K562 (cell line): ENCODE results near the gene ENKD1. TPM values are rescaled to one million over a fixed set of nuclear protein-coding genes. Genes with fewer than 3 reads are reported as not detected.

Experiments used
- ATAC-seq: fragments of 200-7000 bp; cut with Tn5 transposase; 3 replicates; pipeline ENCODE4 v1.9.1; 2020; ENCODE audit warnings: moderate library complexity
- BruUV-seq: library from RNA; stranded (reverse); fragments of 400-500 nt; replicated peaks from 2 replicates; lab custom pipeline; 2021; lab: Mats Ljungman, UMichigan
- CTCF ChIA-PET: fragments of 300-600 bp; formaldehyde crosslinking; extraction: SDS; loops from one replicate; lab custom pipeline; 2021; ENCODE audit warnings: low intra/inter-chr PET ratio; lab: Yijun Ruan, JAX
- POLR2A ChIA-PET: fragments of 300-600, 350-650 bp; sonication (Branson Sonifier 250); formaldehyde crosslinking; extraction: SDS; loops from one replicate; lab custom pipeline; 2021; ENCODE audit warnings: antibody characterized with exemption, inconsistent platforms; lab: Yijun Ruan, JAX
- DNase-seq, 4 experiments: peaks; one replicate each; pipeline versions ENCODE4 v3.0.0 to v3.0.0-alpha.2; 2011 to 2018; ENCODE audit warnings: low spot score in 3 of 4, mixed read lengths in 3 of 4; ENCODE audit errors: extremely low read depth in 1 of 4
- FAIRE-seq: peaks from 2 replicates; lab custom pipeline; 2011; peaks lifted over from hg19 to GRCh38; lab: Jason Lieb, UNC
- H2AFZ ChIP-seq: 2 replicates; pipeline ENCODE4 v1.6.0; 2011; ENCODE audit warnings: low read depth, low read length, control low read depth, inconsistent platforms
- H3K27ac ChIP-seq: fragments of 200-600 bp; 3 replicates; pipeline ENCODE4 v1.8.0; 2011; ENCODE audit warnings: low read depth, mild to moderate bottlenecking, control low read depth, inconsistent platforms, low read length, moderate library complexity, mixed read lengths; ENCODE audit errors: extremely low read depth
- H3K27me3 ChIP-seq, 2 experiments: fragments of 300-600 bp in 1 of 2; 2 replicates in 1 of 2; 3 replicates in 1 of 2; pipeline versions ENCODE4 v1.6.0 to v1.8.0; 2011; ENCODE audit warnings: inconsistent platforms in 2 of 2, low read length in 2 of 2, mild to moderate bottlenecking in 1 of 2, mixed read lengths in 1 of 2, moderate library complexity in 1 of 2; ENCODE audit not compliant: control insufficient read depth in 2 of 2, insufficient read depth in 2 of 2
- H3K36me3 ChIP-seq: fragments of 300-600 bp; 3 replicates; pipeline ENCODE4 v1.8.0; 2011; ENCODE audit warnings: mild to moderate bottlenecking, low read length, inconsistent platforms; ENCODE audit not compliant: control insufficient read depth, insufficient read depth
- H3K4me1 ChIP-seq, 2 experiments: fragments of 200-600 bp in 1 of 2; replicated peaks in 1 of 2; 2 replicates in 1 of 2; 3 replicates in 1 of 2; pipeline versions ENCODE4 v1.5.1 to v1.8.0; 2011; ENCODE audit warnings: inconsistent platforms in 2 of 2, low read length in 2 of 2, mild to moderate bottlenecking in 1 of 2, mixed read lengths in 1 of 2, moderate library complexity in 1 of 2; ENCODE audit not compliant: control insufficient read depth in 2 of 2, insufficient read depth in 2 of 2
- H3K4me2 ChIP-seq: 2 replicates; pipeline ENCODE4 v1.6.1; 2011; ENCODE audit warnings: low read length, control low read depth, inconsistent platforms, mixed read lengths; ENCODE audit not compliant: insufficient read depth
- H3K4me3 ChIP-seq: fragments of 200-600 bp; sonication (generic), shearing (Covaris generic); 2 replicates; pipeline ENCODE4 v1.5.1; 2016; ENCODE audit warnings: control low read depth, inconsistent platforms
- H3K79me2 ChIP-seq: fragments of 200-600 bp; 3 replicates; pipeline ENCODE4 v1.8.0; 2011; ENCODE audit warnings: low read length, inconsistent platforms; ENCODE audit not compliant: control insufficient read depth, insufficient read depth
- H3K9ac ChIP-seq, 2 experiments: 2 replicates each; pipeline versions ENCODE4 v1.6.0 to v1.6.1; 2011; ENCODE audit warnings: low read depth in 2 of 2, low read length in 2 of 2, control low read depth in 1 of 2, inconsistent platforms in 1 of 2, mild to moderate bottlenecking in 1 of 2, mixed read lengths in 1 of 2; ENCODE audit not compliant: insufficient read depth in 1 of 2
- H3K9me1 ChIP-seq: one replicate; pipeline ENCODE4 v1.6.0; 2011; ENCODE audit warnings: inconsistent platforms, mild to moderate bottlenecking, low read length, moderate library complexity; ENCODE audit not compliant: control insufficient read depth, insufficient read depth
- H3K9me3 ChIP-seq: replicated peaks from 2 replicates; pipeline ENCODE4 v1.5.1; 2011; ENCODE audit warnings: low read depth, low read length, inconsistent platforms; ENCODE audit not compliant: control insufficient read depth, insufficient read depth
- H4K20me1 ChIP-seq: replicated peaks from 2 replicates; pipeline ENCODE4 v1.6.1; 2011; ENCODE audit warnings: low read length, inconsistent platforms, mixed read lengths; ENCODE audit not compliant: control insufficient read depth, insufficient read depth
- LARP7 ChIP-seq: fragments of 450-650 bp; IDR thresholded peaks from 2 replicates; pipeline ENCODE4 v1.6.1; 2016
- POLR2AphosphoS2 ChIP-seq: IDR thresholded peaks from 2 replicates; pipeline ENCODE4 v1.6.1; 2012; ENCODE audit warnings: low read length, improper control_type of control experiment
- STAG1 ChIP-seq: sonication (generic); formaldehyde crosslinking; IDR thresholded peaks from 2 replicates; pipeline ENCODE4 v1.5.0; 2020; ENCODE audit warnings: missing genetic modification reagents, borderline replicate concordance
- ZNF263 ChIP-seq: sonication (generic); formaldehyde crosslinking; IDR thresholded peaks from 2 replicates; pipeline ENCODE4 v1.8.0; 2022; ENCODE audit warnings: mild to moderate bottlenecking, missing genetic modification reagents, borderline replicate concordance
- ZNF444 ChIP-seq: fragments of 250-450 bp; sonication (Bioruptor Pico); IDR thresholded peaks from 2 replicates; pipeline ENCODE4 v1.4.0; 2020; ENCODE audit warnings: mild to moderate bottlenecking, moderate library complexity
- WGBS: fragments of 100-300 bp; shearing (Covaris generic); methylation state at CpG from one replicate; pipeline ENCODE4 v1.1.6; 2016; ENCODE audit warnings: low coverage, mixed read lengths; ENCODE audit not compliant: insufficient coverage; ENCODE audit errors: missing lambda C conversion rate; 5-methylcytosine and 5-hydroxymethylcytosine counted together
- in situ Hi-C: fragments of 300-500 bp; cut with MboI; formaldehyde crosslinking; loops from 4 replicates; pipeline ENCODE4 v1.15.0; 2018; ENCODE audit warnings: inconsistent platforms, mixed read lengths
- intact Hi-C: fragments of 100-400 bp; cut with micrococcal nuclease; formaldehyde crosslinking; loops from 2 replicates; pipeline ENCODE4 v1.14.2; 2022
- polyA plus RNA-seq, 8 experiments: library from polyadenylated mRNA; depleted of rRNA in 4 of 8; stranded (reverse) in 5 of 8; unstranded in 3 of 8; fragments of >200 nt; fragmentation: Nextera tagmentation in 2 of 8; fragmentation: Illumina TruSeq in 1 of 8; extraction: Ambion mirVana in 2 of 8; extraction: Trizol in 1 of 8; gene quantifications; 2 replicates each; pipeline versions ENCODE4 v1.2.1 to v1.2.3, GENCODE V29; 2011 to 2014; ENCODE audit warnings: inconsistent platforms in 1 of 8, missing spikeins in 1 of 8
- total RNA-seq, 7 experiments: library from RNA; depleted of rRNA in 6 of 7; stranded (reverse); fragments of >200 nt in 6 of 7; fragmentation: Illumina TruSeq in 2 of 7; extraction: Trizol in 2 of 7; gene quantifications; 2 replicates each; pipeline versions ENCODE4 v1.2.1 to v1.2.3, GENCODE V29; 2011 to 2021; ENCODE audit warnings: low replicate concordance in 1 of 7
- TF ChIP-seq, protein P1 (sequence below), 2 experiments: fragments of 450-650 bp; conservative IDR thresholded peaks; 2 replicates each; pipeline ENCODE4 v1.6.1; 2017; ENCODE audit warnings: mild to moderate bottlenecking in 2 of 2, moderate library complexity in 2 of 2
- TF ChIP-seq, protein P2 (sequence below): sonication (generic); formaldehyde crosslinking; IDR thresholded peaks from 2 replicates; pipeline ENCODE4 v1.4.0; 2020; ENCODE audit warnings: mild to moderate bottlenecking, missing genetic modification reagents

The ENKD1 gene
- total and polyA plus RNA-seq, 9 of the 15 experiments (the other 6 are each of a cell fraction or from before 2014, with no cell fraction given), result 1.1 to 26.9 (median 8.3) TPM

- TF ChIP-seq LARP7 (no peak), ZNF263 (CRISPR knock-in tag) (no peak)
Measured at GRCh38 chr16:67664258-67664657, 2.3 kb downstream of the ENKD1 start (continued).

DNA sequence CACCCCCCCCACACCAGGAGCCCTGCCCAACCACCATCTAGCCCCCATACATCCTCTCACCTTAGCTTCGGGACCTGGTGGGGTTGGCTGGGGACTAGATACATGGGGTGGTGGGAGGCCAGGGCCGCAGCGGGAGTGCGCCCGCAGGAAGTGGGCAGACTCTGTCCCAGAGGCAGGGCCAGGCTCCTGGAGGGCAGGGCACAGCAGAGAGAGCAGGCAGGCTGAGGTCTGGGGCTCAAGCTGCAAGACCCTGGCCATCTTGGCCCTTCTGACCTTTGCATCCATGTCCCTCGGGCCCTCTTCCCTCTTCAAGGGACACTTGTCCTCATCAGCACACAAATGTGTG, 2.7 kb downstream of the ENKD1 start:
- POLR2A ChIA-PET, result interaction anchor here (0.7 to 1.2 kb wide), 3 partner anchors 9 to 101 kb away, joined by 3 read pairs; partner anchors contain the start of gene CTCF
- no peaks in the 10 kb centered on the region for H3K27me3 ChIP-seq
- 96% methylated on average over 6 of the region's 6 CpGs for WGBS
- no TSS peak for BruUV-seq
- in situ Hi-C loops (no loop called here), intact Hi-C loops (no loop called here)
- H3K9ac ChIP-seq, result no peak overlapping the region
- H2AFZ ChIP-seq, result no peak overlapping the region
- ATAC-seq (no peak), DNase-seq (no peak), FAIRE-seq (no peak)
- TF ChIP-seq, protein P1, sequence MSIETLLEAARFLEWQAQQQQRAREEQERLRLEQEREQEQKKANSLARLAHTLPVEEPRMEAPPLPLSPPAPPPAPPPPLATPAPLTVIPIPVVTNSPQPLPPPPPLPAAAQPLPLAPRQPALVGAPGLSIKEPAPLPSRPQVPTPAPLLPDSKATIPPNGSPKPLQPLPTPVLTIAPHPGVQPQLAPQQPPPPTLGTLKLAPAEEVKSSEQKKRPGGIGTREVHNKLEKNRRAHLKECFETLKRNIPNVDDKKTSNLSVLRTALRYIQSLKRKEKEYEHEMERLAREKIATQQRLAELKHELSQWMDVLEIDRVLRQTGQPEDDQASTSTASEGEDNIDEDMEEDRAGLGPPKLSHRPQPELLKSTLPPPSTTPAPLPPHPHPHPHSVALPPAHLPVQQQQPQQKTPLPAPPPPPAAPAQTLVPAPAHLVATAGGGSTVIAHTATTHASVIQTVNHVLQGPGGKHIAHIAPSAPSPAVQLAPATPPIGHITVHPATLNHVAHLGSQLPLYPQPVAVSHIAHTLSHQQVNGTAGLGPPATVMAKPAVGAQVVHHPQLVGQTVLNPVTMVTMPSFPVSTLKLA (conservative IDR thresholded peaks at IDR 0.05), result no peak
- no peak for TF ChIP-seq ZNF444 (CRISPR knock-in tag)
- TF ChIP-seq, protein P2, sequence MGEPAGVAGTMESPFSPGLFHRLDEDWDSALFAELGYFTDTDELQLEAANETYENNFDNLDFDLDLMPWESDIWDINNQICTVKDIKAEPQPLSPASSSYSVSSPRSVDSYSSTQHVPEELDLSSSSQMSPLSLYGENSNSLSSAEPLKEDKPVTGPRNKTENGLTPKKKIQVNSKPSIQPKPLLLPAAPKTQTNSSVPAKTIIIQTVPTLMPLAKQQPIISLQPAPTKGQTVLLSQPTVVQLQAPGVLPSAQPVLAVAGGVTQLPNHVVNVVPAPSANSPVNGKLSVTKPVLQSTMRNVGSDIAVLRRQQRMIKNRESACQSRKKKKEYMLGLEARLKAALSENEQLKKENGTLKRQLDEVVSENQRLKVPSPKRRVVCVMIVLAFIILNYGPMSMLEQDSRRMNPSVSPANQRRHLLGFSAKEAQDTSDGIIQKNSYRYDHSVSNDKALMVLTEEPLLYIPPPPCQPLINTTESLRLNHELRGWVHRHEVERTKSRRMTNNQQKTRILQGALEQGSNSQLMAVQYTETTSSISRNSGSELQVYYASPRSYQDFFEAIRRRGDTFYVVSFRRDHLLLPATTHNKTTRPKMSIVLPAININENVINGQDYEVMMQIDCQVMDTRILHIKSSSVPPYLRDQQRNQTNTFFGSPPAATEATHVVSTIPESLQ, result no peak
- TF ChIP-seq STAG1 (CRISPR knock-in tag), result no peak
- TF ChIP-seq POLR2AphosphoS2, result no peak
- no peaks in the 10 kb centered on the region for H3K9me1 ChIP-seq
- no peak overlapping the region for H3K27ac ChIP-seq
- H3K9me3 ChIP-seq, result no peaks in the 10 kb centered on the region
- H3K4me1 ChIP-seq, result peaks cover 17 to 75% of the 10 kb centered on the region in 2 experiments
- peaks cover 14% of the 10 kb centered on the region for H3K79me2 ChIP-seq
- no peak overlapping the region for H3K4me2 ChIP-seq
- H4K20me1 ChIP-seq, result peaks cover 6% of the 10 kb centered on the region; the same call in 1 of the 2 replicates
- H3K4me3 ChIP-seq, result no peak overlapping the region
- peaks cover 9% of the 10 kb centered on the region; the same call in 2 of the 3 replicates for H3K36me3 ChIP-seq
- CTCF ChIA-PET, result interaction anchor here (0.6 kb wide), 1 partner anchor 138 kb away, joined by 3 read pairs; no protein-coding TSS in a partner anchor
